Neuronal stem cell (in vitro differentiated cells): ENCODE data around the gene DPH7. TPM values are rescaled to one million over a fixed set of nuclear protein-coding genes. Genes with fewer than 3 reads are reported as not detected.
A peak's percentile ranks its signal among the peaks of the same experiment; 100 is the strongest.
"Not testable (repeated sequence)": the region's sequence is repeated elsewhere in the genome, so short reads cannot be mapped to it uniquely, and the experiment has no call there.

ENCODE experiments used
- DNase-seq: peaks from one replicate; pipeline ENCODE4 v3.0.0-alpha.2; 2013; ENCODE audit warnings: low spot score
- H2AFZ ChIP-seq: one replicate; pipeline ENCODE4 v1.6.1; 2013; ENCODE audit warnings: mild to moderate bottlenecking, low read length, inconsistent platforms
- H2AK5ac ChIP-seq: 2 replicates; pipeline ENCODE4 v1.6.1; 2013; ENCODE audit warnings: low read depth, mild to moderate bottlenecking, inconsistent platforms, low read length, moderate library complexity, mixed read lengths
- H2BK120ac ChIP-seq: 2 replicates; pipeline ENCODE4 v1.6.1; 2013; ENCODE audit warnings: low read depth, mild to moderate bottlenecking, inconsistent platforms, low read length, moderate library complexity, mixed read lengths
- H2BK12ac ChIP-seq: one replicate; pipeline ENCODE4 v1.6.1; 2013; ENCODE audit warnings: low read length, inconsistent platforms
- H2BK15ac ChIP-seq: 2 replicates; pipeline ENCODE4 v1.6.1; 2013; ENCODE audit warnings: mild to moderate bottlenecking, low read length, inconsistent platforms, mixed read lengths
- H2BK5ac ChIP-seq: one replicate; pipeline ENCODE4 v1.6.1; 2013; ENCODE audit warnings: inconsistent platforms, mild to moderate bottlenecking, low read length, moderate library complexity
- H3K14ac ChIP-seq: one replicate; pipeline ENCODE4 v1.6.1; 2013; ENCODE audit warnings: low read length, inconsistent platforms
- H3K18ac ChIP-seq: 2 replicates; pipeline ENCODE4 v1.6.1; 2013; ENCODE audit warnings: low read length, inconsistent platforms
- H3K23ac ChIP-seq: 2 replicates; pipeline ENCODE4 v1.6.1; 2013; ENCODE audit warnings: low read depth, mild to moderate bottlenecking, mixed read lengths, low read length, inconsistent platforms; ENCODE audit not compliant: poor library complexity
- H3K27ac ChIP-seq: replicated peaks from 3 replicates; pipeline ENCODE4 v1.5.1; 2013; ENCODE audit warnings: low read length, inconsistent platforms
- H3K27me3 ChIP-seq, 3 experiments: 2 replicates each; pipeline ENCODE4 v1.6.1; 2013; ENCODE audit warnings: low read length in 3 of 3, mild to moderate bottlenecking in 2 of 3, inconsistent platforms in 1 of 3, low read depth in 1 of 3, mixed read lengths in 1 of 3, moderate library complexity in 1 of 3; ENCODE audit not compliant: control insufficient read depth in 3 of 3, insufficient read depth in 3 of 3
- H3K36me3 ChIP-seq, 2 donors: replicated peaks in 1 of 2; 2 replicates each; pipeline ENCODE4 v1.6.1; 2013; ENCODE audit warnings: low read length in 2 of 2; ENCODE audit not compliant: control insufficient read depth in 2 of 2, insufficient read depth in 2 of 2
- H3K4ac ChIP-seq: 2 replicates; pipeline ENCODE4 v1.6.1; 2013; ENCODE audit warnings: inconsistent platforms, mild to moderate bottlenecking, low read length, moderate library complexity
- H3K4me1 ChIP-seq, 2 donors: 1 replicate in 1 of 2; 2 replicates in 1 of 2; pipeline ENCODE4 v1.6.1; 2013; ENCODE audit warnings: low read length in 2 of 2, low read depth in 1 of 2; ENCODE audit not compliant: control insufficient read depth in 2 of 2, insufficient read depth in 1 of 2
- H3K4me2 ChIP-seq: one replicate; pipeline ENCODE4 v1.6.1; 2013; ENCODE audit warnings: mild to moderate bottlenecking, low read length, inconsistent platforms; ENCODE audit not compliant: insufficient read depth, poor library complexity, severe bottlenecking
- H3K4me3 ChIP-seq, 2 donors: 2 replicates each; pipeline ENCODE4 v1.5.1; 2013; ENCODE audit warnings: low read length in 2 of 2, mild to moderate bottlenecking in 2 of 2, inconsistent platforms in 1 of 2, moderate library complexity in 1 of 2
- H3K79me1 ChIP-seq: one replicate; pipeline ENCODE4 v1.6.1; 2013; ENCODE audit warnings: low read depth, mild to moderate bottlenecking, inconsistent platforms, low read length, moderate library complexity
- H3K9ac ChIP-seq: one replicate; pipeline ENCODE4 v1.6.1; 2013; ENCODE audit warnings: mild to moderate bottlenecking, low read depth, low read length, inconsistent platforms; ENCODE audit not compliant: poor library complexity
- H3K9me3 ChIP-seq, 2 donors: replicated peaks in 1 of 2; 2 replicates each; pipeline versions ENCODE3 to v1.6.1; 2013; ENCODE audit warnings: low read length in 2 of 2, mild to moderate bottlenecking in 2 of 2, inconsistent platforms in 1 of 2, low read depth in 1 of 2, mixed read lengths in 1 of 2, moderate library complexity in 1 of 2; ENCODE audit not compliant: control insufficient read depth in 2 of 2, insufficient read depth in 1 of 2
- H4K8ac ChIP-seq: one replicate; pipeline ENCODE4 v1.6.1; 2013; ENCODE audit warnings: low read depth, mild to moderate bottlenecking, inconsistent platforms, low read length, moderate library complexity
- H4K91ac ChIP-seq: one replicate; pipeline ENCODE4 v1.6.1; 2013; ENCODE audit warnings: low read length, low read depth, mild to moderate bottlenecking, inconsistent platforms; ENCODE audit not compliant: poor library complexity
- WGBS, 2 donors: extraction: QIAGEN DNeasy Blood & Tissue Kit; methylation state at CpG; one replicate each; pipeline ENCODE4 v1.1.7; 2013; ENCODE audit warnings: missing lambda C conversion rate in 2 of 2, mixed read lengths in 1 of 2; ENCODE audit not compliant: insufficient read length in 2 of 2, insufficient replicate concordance in 1 of 2; ENCODE audit errors: extremely low coverage in 2 of 2; 5-methylcytosine and 5-hydroxymethylcytosine counted together
- polyA plus RNA-seq, 2 experiments: library from polyadenylated mRNA; stranded (reverse); fragments of 200-250 nt; gene quantifications; one replicate each; pipeline ENCODE4 v1.2.3, GENCODE V29; 2013

DPH7 gene
- 29.5 TPM for polyA plus RNA-seq (2013, experiment 1 of 2)
- 29.6 TPM for polyA plus RNA-seq (2013, experiment 2 of 2)

GRCh38 chr9:137578518-137579258 lies at the start of gene DPH7:
Gene DPH7 (minus strand): TSS chr9:137578925. CDS start chr9:137578777, 148 bp downstream.
- no peak within 1 kb of the TSS for H2BK5ac ChIP-seq
- peaks cover 6 to 8% of the 10 kb centered on the region in 2 donors for H3K4me1 ChIP-seq
- peak within 1 kb of the TSS; percentile 99 for H3K9ac ChIP-seq
- H3K36me3 ChIP-seq: peaks cover 49 to 69% of the 10 kb centered on the region in 2 donors
- H3K18ac ChIP-seq: peak within 1 kb of the TSS; percentile 98
- peak within 1 kb of the TSS; percentile 100 for H3K4me3 ChIP-seq
- H4K91ac ChIP-seq: no peak within 1 kb of the TSS
- WGBS, 2 donors: no CpG with 5 or more reads among the region's 82 CpGs
- H3K14ac ChIP-seq: no peak within 1 kb of the TSS
- H2BK120ac ChIP-seq: no peak within 1 kb of the TSS
- peaks cover 6% of the 10 kb centered on the region for H3K79me1 ChIP-seq
- H3K27me3 ChIP-seq: no peaks in the 10 kb centered on the region
- H3K23ac ChIP-seq: peak within 1 kb of the TSS; percentile 98
- H2BK12ac ChIP-seq: peak within 1 kb of the TSS; percentile 53
- H3K4ac ChIP-seq: no peak within 1 kb of the TSS
- peak within 1 kb of the TSS; percentile 67 for H3K4me2 ChIP-seq
- peak within 1 kb of the TSS; percentile 70 for H3K27ac ChIP-seq
- H2AFZ ChIP-seq: peak within 1 kb of the TSS; percentile 97
- no peaks in the 10 kb centered on the region for H3K9me3 ChIP-seq
- no peak within 1 kb of the TSS for H4K8ac ChIP-seq
- peak; percentile 88 for DNase-seq
- H2AK5ac ChIP-seq: peak within 1 kb of the TSS; percentile 87
- no peak within 1 kb of the TSS for H2BK15ac ChIP-seq

GRCh38 chr9:137627406-137627805 lies 48.7 kb upstream of the DPH7 start:
- not testable (repeated sequence) for H3K79me1 ChIP-seq, DNase-seq, H3K4me2 ChIP-seq, H3K27me3 ChIP-seq, H2BK120ac ChIP-seq, H3K14ac ChIP-seq, H3K4me3 ChIP-seq, H3K27ac ChIP-seq, H3K9me3 ChIP-seq, H3K9ac ChIP-seq, H3K18ac ChIP-seq, H2BK5ac ChIP-seq, H3K4ac ChIP-seq, H2BK12ac ChIP-seq, H4K8ac ChIP-seq, H2AK5ac ChIP-seq, H2AFZ ChIP-seq, H3K4me1 ChIP-seq, H4K91ac ChIP-seq, H3K23ac ChIP-seq, H2BK15ac ChIP-seq
- WGBS, 2 donors: no CpG with 5 or more reads among the region's 14 CpGs
- peaks cover 2 to 38% of the 10 kb centered on the region in 2 donors for H3K36me3 ChIP-seq

GRCh38 chr9:137626464-137626863 lies 47.7 kb upstream of the DPH7 start:
- peaks cover 3 to 38% of the 10 kb centered on the region in 2 donors for H3K36me3 ChIP-seq
- H3K9ac ChIP-seq: no peak overlapping the region
- no peak overlapping the region for H3K27ac ChIP-seq
- no peak overlapping the region for H3K4ac ChIP-seq
- no peak overlapping the region for H3K4me3 ChIP-seq
- no peak overlapping the region for H2BK5ac ChIP-seq
- peaks cover 0 to 1% of the 10 kb centered on the region in 2 donors for H3K4me1 ChIP-seq
- no peak overlapping the region for H2BK120ac ChIP-seq
- H4K91ac ChIP-seq: no peak overlapping the region
- WGBS, 2 donors: no CpG with 5 or more reads among the region's 4 CpGs
- no peak overlapping the region for H3K23ac ChIP-seq
- H3K18ac ChIP-seq: no peak overlapping the region
- H2AFZ ChIP-seq: no peak overlapping the region
- no peak overlapping the region for H2AK5ac ChIP-seq
- no peak overlapping the region for H2BK15ac ChIP-seq
- H4K8ac ChIP-seq: no peak overlapping the region
- no peaks in the 10 kb centered on the region for H3K9me3 ChIP-seq
- H3K4me2 ChIP-seq: no peak overlapping the region
- no peak for DNase-seq
- H2BK12ac ChIP-seq: no peak overlapping the region
- peaks cover 6% of the 10 kb centered on the region for H3K79me1 ChIP-seq
- H3K14ac ChIP-seq: no peak overlapping the region
- H3K27me3 ChIP-seq: no peaks in the 10 kb centered on the region

GRCh38 chr9:137622211-137622610 lies 43.5 kb upstream of the DPH7 start:
- H3K4ac ChIP-seq, H2BK12ac ChIP-seq: not testable (repeated sequence)
- WGBS, 2 donors: no CpG with 5 or more reads among the region's 8 CpGs

More at GRCh38 chr9:137622211-137622610, 43.5 kb upstream of the DPH7 start:
- H3K27ac ChIP-seq, H3K4me3 ChIP-seq, H4K91ac ChIP-seq, H3K27me3 ChIP-seq, H2BK5ac ChIP-seq, H3K23ac ChIP-seq, H2BK120ac ChIP-seq, H3K4me2 ChIP-seq, H3K18ac ChIP-seq, H3K9ac ChIP-seq, H2AK5ac ChIP-seq, H3K14ac ChIP-seq, DNase-seq, H2BK15ac ChIP-seq, H4K8ac ChIP-seq, H3K9me3 ChIP-seq, H2AFZ ChIP-seq: not testable (repeated sequence)
- Histone ChIP-seq H3K36me3 (peaks cover 5 to 46% of the 10 kb centered on the region in 2 donors), H3K4me1 (peaks cover 8 to 13% of the 10 kb centered on the region in 2 donors), H3K79me1 (peaks cover 13% of the 10 kb centered on the region)
